Measurements from ENCODE around the gene FBXW2.
"Not testable (repeated sequence)": the region's sequence is repeated elsewhere in the genome, so short reads cannot be mapped to it uniquely, and the experiment has no call there.

Gene FBXW2

DNA sequence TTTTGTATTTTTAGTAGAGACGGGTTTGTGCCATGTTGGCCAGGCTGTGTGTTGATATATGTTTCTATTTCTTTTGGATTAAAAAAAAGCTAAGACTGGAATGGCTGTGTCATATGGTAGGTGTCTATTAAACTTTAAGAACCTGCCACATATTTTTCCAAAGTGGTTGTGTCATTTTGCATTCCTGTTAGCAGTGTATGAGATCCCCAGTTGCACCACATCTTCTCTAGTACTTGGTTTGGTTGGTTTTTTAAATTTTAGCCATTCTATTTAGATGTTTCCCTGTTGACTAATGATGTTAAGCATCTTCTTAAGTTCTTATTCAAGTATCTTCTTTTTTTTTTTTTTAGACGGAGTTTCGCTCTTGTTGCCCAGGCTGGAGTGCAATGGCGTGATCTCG is 42.8 kb downstream of the FBXW2 start:
- in situ Hi-C loops (cut with MboI; ENCODE audit: low sequenced_read_pairs) = loop anchor here (10.0 to 25.0 kb wide), 2 partner anchors 187 to 314 kb away; partner anchors contain the start of gene TRAF1

GRCh38 chr9:120746366-120746765 is 46.9 kb downstream of the FBXW2 start:
- in situ Hi-C loops (cut with MboI; ENCODE audit: low sequenced_read_pairs) = not testable (repeated sequence)

- in situ Hi-C loops (cut with MboI; ENCODE audit: low sequenced_read_pairs) = no loop called here
Observed at GRCh38 chr9:120745278-120745677, 47.9 kb downstream of the FBXW2 start.

- in situ Hi-C loops (cut with MboI; ENCODE audit: low sequenced_read_pairs) = no loop called here
Observed at GRCh38 chr9:120742951-120743416, 50.2 kb downstream of the FBXW2 start.

- in situ Hi-C loops (cut with MboI; ENCODE audit: low sequenced_read_pairs) = no loop called here
Observed at GRCh38 chr9:120741701-120742100, 51.5 kb downstream of the FBXW2 start.

DNA sequence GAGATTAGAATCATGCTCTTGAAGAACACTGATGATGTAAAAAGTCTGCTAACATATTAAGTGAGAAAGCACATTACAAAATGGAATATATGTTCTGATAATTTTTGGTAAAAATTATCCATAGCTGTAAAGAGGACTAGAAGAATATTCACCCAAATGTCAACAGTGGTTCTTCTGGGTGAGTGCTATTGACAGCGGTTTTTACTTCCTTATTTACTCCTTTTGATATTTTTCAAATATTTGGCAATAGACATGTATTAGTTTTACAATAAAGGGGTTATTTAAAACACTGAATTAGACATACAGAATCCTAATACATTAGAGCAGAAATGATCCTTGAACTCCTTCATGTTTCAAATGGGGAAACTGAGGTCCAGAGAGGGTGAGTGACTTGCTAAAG is 52.0 kb downstream of the FBXW2 start:
- in situ Hi-C loops (cut with MboI; ENCODE audit: low sequenced_read_pairs) = no loop called here

GRCh38 chr9:120740132-120740531 is 53.1 kb downstream of the FBXW2 start:
- in situ Hi-C loops (cut with MboI; ENCODE audit: low sequenced_read_pairs) = no loop called here

- in situ Hi-C loops (cut with MboI; ENCODE audit: low sequenced_read_pairs) = no loop called here
Observed at GRCh38 chr9:120737416-120738165, 55.6 kb downstream of the FBXW2 start.

GRCh38 chr9:120736881-120737280 is 56.3 kb downstream of the FBXW2 start:
- in situ Hi-C loops (cut with MboI; ENCODE audit: low sequenced_read_pairs) = no loop called here

- in situ Hi-C loops (cut with MboI; ENCODE audit: low sequenced_read_pairs) = no loop called here
Observed at GRCh38 chr9:120735415-120736126, 57.6 kb downstream of the FBXW2 start.

DNA sequence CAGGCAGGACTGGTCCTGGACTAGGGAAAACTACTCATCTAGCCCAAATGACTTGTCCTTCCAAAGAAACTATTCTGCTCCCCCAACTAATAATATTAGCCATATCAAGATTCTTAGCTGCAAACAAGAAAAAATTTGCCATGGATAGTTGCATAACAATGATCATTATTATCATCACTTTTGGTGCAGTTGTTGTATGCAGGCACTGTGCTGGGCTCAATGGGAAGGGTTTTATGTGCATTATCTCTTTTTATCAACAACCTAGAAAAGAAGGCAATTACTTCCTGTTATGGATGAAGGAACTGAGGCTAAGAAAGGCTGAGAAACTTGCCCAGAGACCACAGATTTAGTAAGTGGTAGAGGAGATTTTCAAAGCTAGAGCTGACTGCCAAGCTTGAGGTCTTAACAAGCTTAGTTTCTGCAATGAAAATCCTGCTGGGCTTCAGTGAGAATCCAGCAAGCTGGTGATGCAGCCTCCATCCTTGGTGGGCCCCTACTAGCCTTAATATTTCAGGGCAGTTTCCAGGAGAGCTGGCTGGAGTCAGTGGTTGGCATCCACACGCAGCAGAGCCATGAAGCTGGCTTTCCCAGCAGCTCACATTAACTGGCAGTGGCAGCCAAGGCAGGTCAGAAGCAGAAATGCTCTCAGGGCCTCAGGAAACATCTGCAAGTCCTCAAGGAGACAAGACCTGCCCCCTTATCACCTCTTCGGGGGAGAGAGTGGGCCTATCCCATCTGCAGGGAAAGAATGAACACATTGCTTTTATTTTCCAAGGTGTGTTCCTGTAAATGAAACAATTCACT is 58.4 kb downstream of the FBXW2 start:
- in situ Hi-C loops (cut with MboI; ENCODE audit: low sequenced_read_pairs) = no loop called here

DNA sequence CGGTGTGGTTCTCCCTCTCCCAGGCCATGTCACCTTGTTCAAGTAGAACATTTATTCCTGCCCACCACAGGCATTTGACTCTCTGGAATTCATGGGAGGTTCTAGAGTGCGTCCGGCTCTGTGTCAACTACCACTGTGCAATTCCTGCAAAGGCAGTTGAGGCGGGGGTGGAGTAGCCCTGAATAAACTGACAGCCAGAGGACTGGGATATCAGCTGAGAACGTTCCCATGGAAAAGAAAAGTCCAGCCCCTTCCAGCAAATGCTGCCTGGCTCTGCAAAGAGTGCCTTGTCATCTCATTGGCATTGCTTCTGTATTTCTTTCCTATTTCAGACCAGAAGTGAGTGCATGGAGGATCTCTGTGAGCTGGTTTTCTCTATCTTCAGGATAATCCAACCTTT is 60.0 kb downstream of the FBXW2 start:
- in situ Hi-C loops (cut with MboI; ENCODE audit: low sequenced_read_pairs) = no loop called here

DNA sequence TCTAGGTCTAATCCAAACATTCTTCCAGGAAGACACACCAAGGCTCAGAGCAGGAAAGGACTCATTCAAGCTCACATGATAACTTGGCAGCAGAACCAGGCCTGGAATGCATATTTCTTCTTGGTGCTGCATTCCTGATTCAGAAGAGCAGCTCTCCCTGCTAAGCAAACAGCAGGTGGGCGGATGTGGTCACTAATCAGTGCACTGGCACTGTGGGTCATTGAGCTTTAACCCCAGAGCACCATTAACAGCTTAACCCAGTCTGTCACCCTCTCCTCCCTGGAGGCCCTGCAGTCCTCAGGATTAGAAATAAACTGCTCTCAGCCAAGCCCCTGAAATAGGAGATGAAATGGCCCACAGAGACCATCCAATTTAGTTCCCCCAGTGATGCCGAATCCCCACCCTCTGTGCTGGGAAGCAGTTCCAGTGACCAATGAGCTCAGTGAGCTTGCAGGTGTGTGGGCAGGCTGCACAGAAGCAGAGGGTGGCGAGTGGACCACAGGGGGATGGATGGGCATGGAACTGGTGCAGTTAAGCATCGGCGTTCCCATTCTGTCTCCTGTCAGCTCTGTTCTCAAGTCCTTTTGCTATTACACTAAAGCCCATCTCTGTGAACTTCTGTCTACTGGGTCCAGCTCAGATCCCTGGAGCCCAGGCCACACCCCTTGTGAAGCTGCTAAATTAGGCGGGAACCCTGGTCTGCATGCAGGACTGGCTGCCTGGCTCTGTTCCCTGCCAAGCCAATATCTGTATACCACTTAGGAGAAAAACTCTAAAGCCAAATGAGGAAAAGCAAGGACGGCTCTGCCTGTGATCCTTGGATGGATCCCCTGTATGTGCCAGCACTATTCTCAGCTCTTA is 62.3 kb downstream of the FBXW2 start:
- in situ Hi-C loops (cut with MboI; ENCODE audit: low sequenced_read_pairs) = no loop called here

DNA sequence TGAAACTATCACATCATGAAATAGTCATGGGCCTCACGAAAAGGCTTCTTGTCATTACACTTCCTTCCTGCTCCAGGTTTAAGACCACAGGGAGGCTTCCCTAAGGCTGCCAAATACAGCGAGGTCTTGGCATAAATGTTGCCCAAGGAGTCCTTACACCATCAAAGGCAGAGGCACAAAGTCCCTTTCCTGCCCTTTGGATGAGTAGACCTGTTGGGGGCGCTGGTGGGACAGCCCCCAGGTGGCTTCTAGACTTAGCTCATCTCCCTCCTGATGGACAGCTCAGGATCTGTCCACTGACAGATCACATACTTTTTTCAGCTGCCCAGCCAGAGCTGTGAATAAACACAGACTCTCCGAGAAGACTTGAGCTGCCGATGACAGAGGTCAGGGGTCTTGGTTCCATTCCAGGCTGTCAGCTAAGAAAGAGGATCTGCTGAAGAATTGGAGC is 63.4 kb downstream of the FBXW2 start:
- in situ Hi-C loops (cut with MboI; ENCODE audit: low sequenced_read_pairs) = no loop called here

DNA sequence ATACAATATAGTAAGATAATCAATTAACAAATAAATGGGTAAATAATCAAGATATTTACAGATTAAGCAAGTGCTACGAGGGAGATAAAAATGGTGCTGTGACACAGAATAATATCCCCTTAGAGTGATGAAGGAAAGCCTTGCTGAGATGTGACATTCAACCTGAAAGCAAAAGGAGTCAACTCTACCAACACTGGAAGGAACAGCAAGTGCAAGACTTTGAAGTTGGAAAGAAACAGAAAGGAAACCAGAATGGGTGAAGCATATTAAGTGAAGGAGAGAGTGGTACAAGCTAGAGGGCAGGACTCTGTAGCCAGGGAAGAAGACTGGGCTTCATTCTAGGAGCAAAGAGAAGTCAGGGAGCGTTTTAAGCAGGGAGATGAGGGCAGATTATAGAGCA is 66.7 kb downstream of the FBXW2 start:
- in situ Hi-C loops (cut with MboI; ENCODE audit: low sequenced_read_pairs) = no loop called here

- in situ Hi-C loops (cut with MboI; ENCODE audit: low sequenced_read_pairs) = no loop called here
Observed at GRCh38 chr9:120725907-120726306, 67.3 kb downstream of the FBXW2 start.

DNA sequence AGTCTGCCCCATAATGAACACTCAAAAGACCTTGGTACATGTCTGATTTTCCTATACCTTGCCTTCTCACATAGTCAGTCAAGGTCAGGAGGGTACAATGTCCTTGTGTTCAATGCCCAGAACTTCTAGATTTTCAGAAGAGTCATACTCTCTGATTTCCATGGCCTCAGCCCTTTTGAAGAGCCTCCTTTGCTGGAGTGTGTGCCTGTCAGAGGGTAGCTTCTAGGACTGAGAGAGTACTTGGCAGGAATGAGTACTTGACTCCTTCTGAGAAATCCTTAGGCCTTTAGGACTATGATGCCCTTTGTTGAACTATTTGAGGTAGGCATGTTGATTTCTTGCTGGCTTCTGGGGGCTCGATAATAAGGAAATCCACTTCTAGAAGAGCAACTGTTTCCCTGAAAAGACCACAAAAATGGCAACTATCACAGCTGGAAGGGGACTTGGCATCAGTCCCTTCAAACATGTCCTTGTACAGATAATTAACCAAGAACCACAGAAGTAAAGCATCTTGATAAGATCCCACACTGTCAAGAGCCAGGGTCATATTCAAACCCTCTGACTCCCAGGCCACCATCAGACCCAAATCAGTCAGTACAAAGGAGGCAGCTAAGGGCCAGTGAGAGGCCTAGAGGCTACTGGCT is 68.3 kb downstream of the FBXW2 start:
- in situ Hi-C loops (cut with MboI; ENCODE audit: low sequenced_read_pairs) = no loop called here

DNA sequence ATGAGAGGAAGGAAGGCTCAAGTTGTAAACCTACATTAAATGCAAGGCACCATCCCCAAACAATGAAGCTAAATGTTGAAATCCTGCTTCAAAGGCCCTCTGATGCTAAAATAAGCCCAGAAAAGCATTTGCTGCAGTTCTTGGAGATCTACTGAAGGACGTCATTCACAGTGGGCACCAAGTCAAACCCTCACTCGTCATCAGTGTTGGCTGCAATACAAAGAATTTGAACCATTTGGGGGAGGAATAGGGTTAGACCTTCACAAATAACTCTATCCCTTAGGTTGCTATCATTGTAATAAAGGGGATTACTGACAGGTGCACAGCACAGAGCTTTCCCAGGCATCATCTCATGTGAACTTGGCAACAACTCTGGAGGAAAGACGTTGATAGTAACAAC is 69.7 kb downstream of the FBXW2 start:
- in situ Hi-C loops (cut with MboI; ENCODE audit: low sequenced_read_pairs) = no loop called here

DNA sequence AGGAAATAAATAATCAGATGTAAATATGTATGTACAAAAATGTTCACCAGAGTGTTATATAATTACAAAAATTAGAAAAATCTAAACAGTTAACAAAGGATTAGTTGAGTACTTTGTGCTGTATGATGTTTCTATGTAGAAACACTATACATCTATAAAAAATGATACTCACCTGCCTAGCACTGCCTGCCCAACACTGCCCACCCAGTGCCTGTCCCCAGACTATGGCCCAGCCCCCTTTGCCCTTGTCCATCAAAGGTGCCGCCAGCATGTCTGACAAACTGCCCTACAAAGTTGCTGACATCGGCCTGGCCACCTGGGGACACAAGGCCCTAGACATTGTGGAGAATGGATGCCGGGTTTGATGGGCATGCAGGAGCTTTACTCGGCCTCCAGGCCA is 72.8 kb downstream of the FBXW2 start:
- in situ Hi-C loops (cut with MboI; ENCODE audit: low sequenced_read_pairs) = no loop called here

DNA sequence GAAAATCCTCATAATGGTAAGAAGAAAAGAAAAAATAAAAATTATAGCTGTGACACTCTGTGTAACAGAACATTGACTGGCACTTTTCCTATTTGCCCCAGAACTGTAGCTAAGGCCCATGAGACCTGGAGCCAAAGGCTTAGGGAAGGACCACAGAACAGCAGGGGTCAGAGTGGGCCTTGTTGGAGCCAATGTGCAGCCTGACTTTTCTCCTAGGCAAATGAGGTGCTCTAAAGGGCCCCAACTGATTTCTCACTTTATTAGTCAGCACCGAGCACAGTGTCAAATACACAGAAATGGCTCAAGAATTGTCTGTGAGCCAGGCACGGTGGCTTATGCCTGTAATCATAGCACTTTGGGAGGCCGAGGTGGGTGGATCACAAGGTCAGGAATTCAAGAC is 74.9 kb downstream of the FBXW2 start:
- in situ Hi-C loops (cut with MboI; ENCODE audit: low sequenced_read_pairs) = no loop called here
